HG03060 (cell line): ENCODE measurements around the gene MKNK2.

ENCODE experiments used
- ATAC-seq: cut with Tn5 transposase; IDR thresholded peaks from one replicate; pipeline ENCODE4 v1.9.1; 2021; ENCODE audit warnings: low read depth, moderate number of reproducible peaks; ENCODE audit not compliant: unreplicated experiment

Gene MKNK2

DNA sequence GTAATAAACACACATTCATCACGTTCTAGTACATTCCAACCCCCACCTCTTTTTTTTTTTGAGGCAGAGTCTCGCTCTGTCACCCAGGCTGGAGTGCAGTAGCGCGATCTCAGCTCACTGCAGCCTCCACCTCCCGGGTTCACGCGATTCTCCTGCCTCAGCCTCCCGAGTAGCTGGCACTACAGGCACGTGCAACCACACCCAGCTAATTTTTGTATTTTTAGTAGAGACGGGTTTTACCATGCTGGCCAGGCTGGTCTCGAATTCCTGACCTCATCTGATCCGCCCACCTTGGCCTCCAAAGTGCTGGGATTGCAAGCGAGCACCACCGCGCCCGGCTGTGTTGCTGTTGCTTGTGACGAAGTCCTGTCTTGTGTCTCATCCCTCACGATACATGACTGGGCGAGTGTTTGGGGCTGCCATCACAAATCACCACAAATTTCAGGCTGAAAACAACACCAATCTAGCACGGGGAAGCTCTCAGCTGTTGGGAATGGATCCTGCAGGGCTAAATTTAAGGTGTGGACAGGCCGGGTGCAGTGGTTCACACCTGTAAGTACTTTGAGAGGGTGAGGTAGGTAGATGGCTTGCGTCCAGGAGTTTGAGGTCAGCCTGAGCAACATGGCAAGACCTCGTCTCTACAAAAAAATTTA is 29.4 kb upstream of the MKNK2 start:
- ATAC-seq: no peak

DNA sequence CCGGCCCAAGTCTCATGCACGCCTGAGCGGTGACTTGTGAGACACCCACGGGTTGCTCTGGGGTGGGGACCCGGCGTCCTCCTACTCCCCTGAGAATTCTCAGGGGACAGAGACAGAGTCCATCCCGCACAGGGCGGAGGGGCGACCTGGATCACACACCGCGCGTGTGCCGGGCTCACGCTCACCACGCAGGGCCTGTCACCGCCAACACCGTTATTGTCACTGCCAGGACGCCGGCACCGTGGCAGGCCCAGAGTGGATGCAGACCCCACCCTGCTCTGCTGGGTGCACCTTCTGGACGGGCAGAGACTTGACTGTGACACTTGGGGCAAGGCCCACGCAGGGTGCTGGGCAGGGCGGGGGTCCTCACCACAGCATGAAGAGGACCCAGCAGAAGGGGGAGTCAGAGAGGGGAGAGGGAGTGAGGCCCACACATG is 28.8 kb upstream of the MKNK2 start:
- no peak for ATAC-seq

DNA sequence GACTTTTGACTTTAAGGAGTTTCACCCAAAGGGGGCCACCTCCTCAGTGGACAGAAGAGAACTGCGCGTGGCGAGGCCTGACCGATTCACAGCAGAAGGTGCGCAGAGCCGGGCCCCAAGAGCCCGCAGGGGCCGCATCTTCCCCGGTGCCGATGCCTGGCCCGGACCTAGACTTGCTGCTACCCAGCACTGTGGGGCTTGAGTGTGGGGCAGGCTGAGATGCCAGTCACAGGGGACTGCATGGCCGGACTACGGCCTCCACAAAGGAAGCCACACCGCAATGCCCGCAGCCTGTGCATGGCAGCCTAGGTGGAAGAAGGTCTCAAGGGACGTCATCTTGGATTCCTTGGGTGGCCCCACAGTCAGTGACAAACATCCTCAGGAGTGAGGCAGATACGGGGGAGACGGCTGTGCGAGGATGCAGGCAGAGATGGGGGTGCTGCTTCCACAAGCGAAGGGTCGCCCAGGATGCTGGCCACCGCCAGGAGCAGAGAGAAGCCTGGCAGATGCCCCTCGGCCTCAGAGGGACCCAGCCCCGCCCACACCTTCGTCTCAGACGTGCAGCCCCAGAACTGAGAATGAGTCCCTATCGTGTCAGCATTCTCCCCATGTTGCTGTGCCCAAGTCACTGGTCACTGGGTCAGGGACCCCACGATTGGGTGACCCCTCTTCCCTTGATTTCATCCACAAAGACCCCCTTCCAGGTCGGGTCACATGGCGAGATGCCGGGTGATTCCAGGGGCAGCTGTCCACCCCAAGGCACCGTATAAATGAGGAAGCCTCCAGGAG is 28.2 kb upstream of the MKNK2 start:
- no peak for ATAC-seq

DNA sequence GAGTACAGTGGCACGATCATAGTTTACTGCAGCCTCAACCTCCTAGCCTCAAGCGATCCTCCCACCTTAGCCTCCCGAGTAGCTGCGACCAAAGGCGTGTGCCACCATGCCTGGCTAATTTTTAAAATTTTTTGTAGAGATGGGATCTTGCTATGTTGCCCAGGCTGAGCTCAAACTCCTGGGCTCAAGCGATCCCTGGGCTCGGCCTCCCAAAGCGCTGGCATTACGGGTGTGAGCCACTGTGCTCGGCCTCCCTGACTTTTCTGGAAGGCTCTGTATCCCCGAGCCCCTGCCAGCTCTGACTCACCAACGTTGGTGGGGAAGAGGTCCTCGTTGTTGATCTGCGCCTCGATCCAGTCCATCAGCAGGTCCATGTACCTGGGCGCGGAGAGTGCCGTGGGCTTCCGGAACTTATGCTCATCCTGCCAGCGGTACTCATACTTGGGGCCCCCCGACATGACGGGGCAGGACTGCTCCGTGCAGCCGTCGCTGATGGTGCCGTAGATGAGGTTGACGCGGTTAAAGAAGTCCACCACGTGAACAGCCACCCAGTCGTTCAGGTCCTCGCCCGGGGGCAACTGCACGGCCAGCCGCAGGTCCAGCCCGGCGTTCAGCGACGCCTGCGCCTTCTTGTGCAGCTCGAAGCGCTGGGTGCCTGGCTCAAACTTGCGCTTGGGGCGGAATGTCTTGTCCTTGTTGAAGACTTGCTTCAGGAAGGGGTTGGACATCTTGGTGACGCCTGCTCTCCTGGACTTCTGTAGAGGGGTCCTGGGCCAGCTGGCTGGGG is 27.0 kb upstream of the MKNK2 start:
- ATAC-seq: no peak

DNA sequence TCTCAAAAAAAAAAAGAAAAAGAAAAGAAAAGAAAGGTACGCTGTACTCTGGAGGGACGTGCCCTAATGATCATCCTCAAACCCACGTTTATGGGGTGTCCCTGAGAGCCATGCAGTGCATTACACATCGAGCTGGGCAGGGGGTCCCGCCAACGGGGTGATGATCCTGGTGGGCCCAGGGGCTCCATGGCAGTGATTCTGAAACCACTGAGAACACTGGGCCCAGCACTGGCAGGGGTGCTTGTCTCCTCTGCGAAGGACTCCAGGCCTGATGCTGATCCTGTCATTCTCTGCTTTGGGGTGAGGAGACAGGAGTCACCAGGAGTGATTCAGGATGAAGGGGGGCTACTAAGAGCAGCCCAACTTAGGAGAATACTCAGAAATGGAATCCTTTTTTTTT is 26.4 kb upstream of the MKNK2 start:
- ATAC-seq: no peak

DNA sequence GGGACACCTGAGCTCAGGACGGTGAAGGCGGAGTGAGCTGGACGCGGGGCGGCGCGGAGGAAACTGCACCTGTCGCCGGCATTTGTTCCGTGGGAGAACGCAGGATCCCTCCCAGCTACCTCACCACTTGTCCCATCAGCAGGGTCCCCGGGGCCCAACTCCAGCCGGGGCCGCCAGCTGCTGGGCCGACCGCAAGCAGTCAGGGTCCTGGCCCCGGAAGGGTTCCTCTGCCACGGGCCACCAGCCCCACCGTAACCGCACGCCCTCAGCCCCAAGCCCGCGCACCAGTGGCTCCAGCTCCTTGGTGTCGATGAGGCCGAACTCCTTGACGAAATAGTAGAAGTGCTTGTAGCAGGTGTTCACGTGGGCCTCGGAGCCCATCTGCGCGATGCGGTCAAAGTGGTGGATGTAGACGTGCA is 25.5 kb upstream of the MKNK2 start:
- ATAC-seq: no peak

DNA sequence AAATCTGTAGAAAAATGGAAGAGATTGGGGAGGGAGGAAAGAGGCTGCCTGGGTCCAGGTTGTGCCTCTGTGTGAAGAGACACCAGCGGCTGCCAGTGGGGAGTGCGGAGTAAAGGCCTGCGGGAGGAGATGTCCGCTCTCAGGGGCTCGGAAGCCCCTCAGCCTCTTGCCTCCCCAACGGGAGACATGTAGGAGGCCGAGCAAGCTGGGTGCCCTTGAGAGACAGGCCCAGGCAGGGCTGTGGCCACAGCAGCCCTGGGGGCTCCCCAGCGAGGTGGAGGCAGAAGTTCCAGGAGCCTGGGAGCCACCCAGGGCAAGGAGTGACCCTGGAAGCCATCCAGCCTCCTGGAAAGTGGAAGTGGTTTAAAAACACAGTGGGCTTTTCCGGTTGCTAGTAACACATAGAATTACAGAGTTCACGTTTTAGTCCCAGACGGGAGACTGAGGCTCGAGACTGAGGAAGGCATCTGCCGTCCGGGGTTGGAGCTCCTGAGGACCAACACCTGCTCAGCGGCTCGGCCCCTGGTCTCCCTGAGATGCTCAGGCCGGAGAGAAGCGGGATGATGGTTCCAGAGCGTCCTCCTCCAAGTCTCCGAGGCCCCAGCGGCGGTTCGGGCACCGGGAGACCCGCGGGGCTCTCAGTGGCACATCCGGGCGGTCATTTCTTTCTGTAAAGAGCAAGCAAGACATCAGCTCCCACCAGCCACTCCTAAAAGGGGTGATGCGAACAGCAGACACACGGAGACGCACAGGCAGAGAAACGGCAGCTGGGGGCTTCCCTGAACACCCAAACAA is 21.9 kb upstream of the MKNK2 start:
- no peak for ATAC-seq

DNA sequence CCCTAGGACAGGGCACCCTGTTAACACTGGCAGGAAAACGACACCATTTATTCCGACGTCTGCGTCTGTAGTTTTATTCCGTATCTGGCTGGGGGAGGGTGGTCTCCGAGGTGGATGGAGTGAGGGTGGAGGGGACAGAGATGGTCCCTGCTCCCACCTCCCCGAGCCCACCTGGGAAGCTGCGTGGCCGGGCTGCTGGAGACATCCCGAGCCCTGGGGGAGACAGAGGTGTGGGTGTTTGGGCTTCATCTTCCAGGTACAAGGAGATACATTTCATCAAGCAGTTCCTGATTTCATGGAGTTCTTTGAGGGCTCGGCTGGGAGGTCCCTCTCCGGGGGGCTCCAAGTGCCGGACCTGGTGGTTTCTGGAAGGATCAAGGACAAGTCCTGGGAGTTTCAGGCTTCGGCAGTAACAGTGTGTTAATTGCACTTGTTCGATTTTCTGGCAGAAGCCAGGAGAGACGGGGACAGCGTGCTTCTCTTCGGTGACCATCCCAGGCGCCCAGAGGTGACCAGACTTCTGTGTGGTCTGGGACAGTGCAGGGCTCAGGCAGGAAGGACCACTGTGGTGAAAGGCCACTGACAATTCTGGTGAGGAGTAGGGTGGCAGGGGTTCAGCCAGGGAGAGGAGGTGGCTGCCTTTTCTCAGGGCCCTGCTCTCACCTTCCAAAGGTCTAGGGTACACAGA is 20.1 kb upstream of the MKNK2 start:
- ATAC-seq: no peak

DNA sequence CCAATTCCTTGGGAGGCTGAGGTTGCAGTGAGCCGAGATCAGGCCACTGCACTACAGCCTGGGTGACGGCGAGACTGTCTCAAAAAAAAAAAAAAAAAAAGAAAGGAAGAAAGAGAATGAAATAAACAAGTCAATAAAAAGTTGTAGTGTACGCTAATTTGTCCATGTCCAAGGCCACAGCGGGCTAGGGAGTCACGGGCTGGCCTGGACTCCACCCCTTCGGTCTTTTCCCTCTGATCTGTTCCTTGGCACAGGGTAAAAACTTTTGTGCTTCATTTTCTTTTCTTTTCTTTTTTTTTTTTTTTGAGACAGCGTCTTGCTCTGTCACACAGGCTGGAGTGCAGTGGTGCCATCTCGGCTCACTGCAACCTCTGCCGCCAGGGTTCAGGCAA is 19.4 kb upstream of the MKNK2 start:
- ATAC-seq: no peak

DNA sequence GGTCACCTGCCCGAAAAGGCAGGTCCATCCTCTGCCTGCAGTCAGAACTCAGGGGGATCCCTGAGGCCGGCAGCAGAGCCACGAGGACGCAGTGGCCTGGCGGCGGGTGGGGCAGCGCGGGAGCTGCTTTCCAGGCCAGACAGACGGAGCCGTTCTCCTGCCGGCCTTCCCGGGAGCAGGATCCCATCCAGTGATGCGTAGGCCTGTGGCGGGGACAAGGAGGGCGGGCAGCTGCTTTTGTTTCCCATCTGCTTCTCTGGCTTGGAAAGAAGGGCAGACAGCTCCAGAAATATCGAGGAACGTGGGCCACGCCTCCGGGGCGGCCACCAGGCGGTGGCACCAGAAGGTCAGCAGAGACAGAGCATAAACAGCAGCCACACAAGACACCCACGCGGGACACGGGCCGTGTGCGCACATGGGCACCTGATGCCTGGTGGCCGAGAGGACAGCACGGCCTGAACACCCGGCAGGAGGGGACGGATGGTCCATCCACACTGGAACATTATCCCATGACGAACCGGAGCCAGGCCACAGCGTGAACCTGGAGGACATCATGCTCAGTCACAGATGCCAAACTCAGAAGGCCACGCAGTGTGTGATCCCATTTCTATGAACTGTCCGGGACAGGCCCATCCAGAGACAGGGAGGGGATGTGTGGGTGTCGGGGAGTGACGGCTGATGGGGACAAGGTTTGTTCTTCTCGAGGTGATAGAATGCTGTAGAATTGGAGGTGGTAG is 13.9 kb upstream of the MKNK2 start:
- ATAC-seq: no peak

DNA sequence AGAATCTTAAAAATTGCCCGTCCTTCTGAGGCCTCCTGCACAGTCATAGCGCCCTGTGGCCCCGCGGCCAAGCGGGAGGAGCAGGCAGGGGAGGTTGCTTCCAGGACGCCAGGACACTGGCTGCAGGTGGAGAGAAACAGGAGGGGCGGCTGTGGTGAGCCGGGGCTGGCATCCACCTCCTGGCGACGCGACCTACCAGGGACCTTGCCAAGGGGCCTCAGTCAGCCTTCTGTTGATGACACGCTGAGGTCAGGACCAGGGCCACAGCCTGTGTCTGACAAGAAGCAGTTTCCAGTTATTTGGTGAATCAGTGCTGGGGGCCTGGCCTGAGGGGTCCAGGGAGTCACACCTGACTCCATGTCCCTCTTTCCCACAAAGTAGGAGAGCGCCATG is 13.3 kb upstream of the MKNK2 start:
- ATAC-seq: no peak

DNA sequence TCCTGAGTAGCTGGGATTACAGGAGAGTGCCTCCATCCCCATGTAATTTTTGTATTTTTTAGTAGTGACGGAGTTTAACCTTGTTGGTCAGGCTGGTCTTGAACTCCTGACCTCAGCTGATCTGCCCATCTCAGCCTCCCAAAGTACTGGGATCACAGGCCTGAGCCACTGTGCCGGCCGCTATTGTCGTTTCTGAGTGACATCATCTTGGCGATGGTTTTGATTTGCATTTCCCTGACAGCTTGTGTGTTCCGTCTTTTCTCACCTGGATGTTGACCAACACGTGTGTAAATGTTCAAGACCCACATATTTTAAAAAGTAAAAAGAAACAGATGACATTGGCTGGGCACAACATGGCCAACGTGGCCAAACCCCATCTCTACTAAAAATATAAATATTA is 12.8 kb upstream of the MKNK2 start:
- ATAC-seq: no peak

DNA sequence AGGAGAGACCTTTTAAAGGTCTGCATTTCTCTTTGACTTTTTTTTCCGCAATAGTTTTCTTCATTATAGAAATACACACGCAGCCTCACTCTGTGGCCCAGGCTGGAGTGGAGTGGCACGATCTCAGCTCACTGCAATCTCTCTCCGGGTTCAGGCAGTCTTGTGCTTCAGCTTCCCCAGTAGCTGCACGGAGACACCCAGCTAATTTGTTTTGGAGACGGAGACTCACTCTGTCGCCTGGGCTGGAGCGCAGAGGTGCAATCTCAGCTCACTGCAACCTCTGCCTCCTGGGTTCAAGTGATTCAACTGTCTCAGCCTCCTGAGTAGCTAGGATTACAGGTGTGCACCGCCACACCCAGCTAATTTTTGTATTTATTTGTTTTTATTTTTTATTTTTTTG is 11.7 kb upstream of the MKNK2 start:
- no peak for ATAC-seq

DNA sequence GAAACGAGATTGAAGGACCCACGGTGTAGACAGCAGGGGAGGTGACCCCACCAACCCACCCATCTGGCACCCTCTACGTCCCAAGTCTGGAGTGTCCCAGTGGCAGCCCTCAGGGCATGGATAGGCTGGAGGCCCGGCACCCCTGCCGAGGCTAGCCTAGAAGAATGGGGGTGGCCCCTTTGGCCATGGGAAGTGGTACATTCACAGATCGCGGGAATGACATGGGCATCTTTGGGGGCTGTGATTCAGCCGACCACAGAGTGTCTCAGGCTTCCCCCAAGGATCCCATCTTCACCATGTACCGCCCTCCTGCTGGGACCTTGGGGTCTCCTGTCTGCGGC is 11.3 kb upstream of the MKNK2 start:
- no peak for ATAC-seq

DNA sequence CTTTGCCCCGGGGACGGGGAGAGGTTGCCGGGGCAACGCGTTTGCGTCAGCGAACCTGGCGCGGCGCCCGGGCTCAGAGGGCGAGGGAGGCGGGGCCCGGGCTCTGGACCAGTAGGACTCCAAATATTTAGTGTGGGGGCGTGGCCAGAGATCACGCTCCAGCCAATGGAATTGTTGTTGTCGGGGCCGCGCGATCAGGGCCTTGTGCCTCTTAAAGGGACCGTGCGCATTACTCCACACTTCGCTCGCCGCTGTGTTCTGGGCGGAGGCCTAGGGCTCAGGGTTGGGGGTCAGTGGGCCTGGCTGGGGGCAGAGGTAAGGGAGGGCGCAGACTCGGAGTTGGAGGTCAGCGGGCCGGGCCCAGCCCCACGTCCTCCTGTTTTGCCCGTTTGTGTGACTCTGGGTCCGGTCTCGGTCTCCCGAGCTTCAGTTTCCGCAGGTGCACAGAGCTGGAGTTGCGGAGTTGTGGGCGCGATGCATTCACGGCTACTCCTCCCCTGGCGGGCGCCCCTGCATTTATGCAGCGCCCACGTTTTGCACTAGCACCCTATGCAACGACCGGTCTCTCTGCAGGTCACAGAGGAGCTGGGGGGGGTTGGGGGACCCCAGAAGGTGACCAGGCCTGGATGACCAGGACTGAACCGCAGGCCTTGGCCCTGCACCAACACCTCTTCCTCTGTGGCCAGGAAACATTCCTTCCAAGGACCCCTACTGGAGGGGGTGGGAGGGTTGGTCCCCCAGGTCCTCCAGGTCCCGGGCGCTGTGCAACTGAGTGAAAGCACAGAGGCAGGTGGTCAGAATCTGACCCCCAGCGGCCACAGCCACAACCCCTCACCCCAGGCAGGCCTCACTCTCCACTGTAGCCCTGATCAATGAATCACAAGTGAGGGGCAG is 10.7 kb upstream of the MKNK2 start:
- ATAC-seq: peak; percentile 71

DNA sequence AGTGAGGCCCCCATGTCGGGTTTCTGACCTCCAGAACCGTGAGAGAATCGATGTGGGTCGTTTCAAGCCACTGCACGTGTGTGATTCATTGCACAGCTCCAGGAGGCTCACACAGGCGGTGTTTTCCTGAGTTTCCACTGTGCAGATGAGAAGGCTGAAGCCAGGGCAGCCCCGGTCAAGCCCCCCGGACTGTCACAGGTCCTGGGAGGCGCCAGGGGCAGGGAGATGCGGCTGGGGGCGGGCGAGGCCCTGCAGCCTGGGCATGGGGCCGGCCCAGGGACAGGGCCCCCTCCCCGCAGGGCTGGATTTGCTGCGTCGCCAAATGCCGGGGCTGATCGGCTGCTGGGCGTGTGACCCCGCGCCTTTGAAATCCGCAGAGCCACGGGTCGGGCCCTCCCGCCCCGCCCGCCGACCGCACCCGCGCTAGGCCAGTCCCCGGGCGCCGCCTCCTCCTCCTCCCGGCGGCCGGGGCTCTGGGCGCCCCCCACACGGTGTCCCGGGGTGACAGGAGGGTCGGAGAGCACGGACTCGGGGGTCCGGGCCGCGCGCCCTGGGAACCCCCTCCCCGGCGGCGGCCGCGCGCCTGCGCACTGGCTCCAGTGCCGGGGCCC is 9.9 kb upstream of the MKNK2 start:
- ATAC-seq: peak; percentile 20

DNA sequence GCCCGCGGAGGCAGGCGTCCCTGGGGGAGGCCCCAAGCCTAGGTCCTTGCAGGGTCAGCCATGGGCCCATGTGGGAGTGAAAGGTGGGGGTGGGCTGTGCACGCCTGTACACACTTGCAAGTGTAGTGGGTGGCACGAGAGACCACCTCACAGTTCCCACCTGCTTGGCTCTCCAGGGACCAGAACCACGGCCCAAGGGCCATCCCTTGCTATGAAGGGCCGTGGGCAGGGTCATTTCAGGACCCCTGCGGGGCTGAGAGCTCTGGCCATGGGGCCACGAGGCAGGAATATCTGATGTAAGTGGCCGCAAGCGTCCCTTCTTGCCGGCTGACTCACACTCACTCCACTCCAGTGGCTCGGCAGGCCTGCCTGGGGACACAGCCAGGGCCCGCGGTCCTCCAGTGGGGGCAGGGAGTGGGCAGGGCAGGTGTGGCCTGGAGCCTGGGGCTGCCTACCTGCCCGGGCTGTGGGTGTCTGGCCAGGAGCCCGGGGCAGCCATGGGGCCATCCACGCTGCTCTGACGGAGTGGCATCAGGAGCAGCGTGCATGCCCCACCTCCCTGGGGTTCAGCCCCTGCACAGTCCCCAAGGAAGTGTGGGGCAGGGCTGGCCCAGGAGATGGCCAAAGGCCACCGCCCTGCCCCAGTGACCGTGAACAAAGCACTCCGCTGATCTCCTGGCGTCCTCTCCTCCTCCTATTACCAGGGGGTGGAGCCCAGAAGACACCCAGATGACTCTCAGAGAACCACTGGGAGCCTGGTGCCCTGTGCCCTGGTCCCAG is 8.6 kb upstream of the MKNK2 start:
- no peak for ATAC-seq
